Tongue (tissue), 2 donors: ENCODE measurements around the gene FAM161B. TPM values are rescaled to one million over a fixed set of nuclear protein-coding genes. Genes with fewer than 3 reads are reported as not detected.
A peak's percentile ranks its signal among the peaks of the same experiment; 100 is the strongest.
"Not testable (repeated sequence)": the region's sequence is repeated elsewhere in the genome, so short reads cannot be mapped to it uniquely, and the experiment has no call there.

Experiments used
- DNase-seq: peaks from one replicate; pipeline ENCODE4 v3.0.0-alpha.2; 2015
- total RNA-seq: library from RNA; depleted of rRNA; stranded (reverse); fragments of >200 nt; gene quantifications from one replicate; pipeline ENCODE4 v1.2.3, GENCODE V29; 2014

The FAM161B gene
- total RNA-seq = 4.9 TPM

- peak; percentile 99 for DNase-seq
Observed at GRCh38 chr14:73949752-73950734, at the start of gene FAM161B, which contains the start of gene COQ6. Gene FAM161B, minus strand, starts transcription at chr14:73950094. Its CDS starts 68 bp downstream, at chr14:73950026. Gene COQ6, plus strand, starts transcription at chr14:73950302. Its CDS starts 31 bp downstream, at chr14:73950333.

DNA sequence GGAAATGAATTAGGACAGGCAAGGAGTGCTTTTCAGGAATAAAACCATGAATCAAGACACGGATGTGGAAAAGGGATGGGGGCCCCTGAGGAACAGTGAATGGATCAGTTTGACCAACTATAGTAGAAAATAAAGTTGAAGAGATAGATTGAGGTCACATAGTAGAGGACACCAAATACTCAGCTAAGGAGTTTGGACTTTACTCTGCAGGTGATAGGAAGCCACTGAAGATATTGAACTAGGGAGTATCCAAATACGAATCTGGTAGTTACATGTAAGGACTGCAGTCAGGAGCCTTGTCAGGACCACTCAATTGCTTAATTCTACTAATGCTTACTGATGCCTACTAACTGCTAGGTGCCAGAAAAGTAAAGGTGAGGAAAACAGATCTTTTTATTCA lies 48.8 kb upstream of the FAM161B start:
- no peak for DNase-seq

- DNase-seq = no peak
Observed at GRCh38 chr14:73997944-73998447, 48.1 kb upstream of the FAM161B start.

DNA sequence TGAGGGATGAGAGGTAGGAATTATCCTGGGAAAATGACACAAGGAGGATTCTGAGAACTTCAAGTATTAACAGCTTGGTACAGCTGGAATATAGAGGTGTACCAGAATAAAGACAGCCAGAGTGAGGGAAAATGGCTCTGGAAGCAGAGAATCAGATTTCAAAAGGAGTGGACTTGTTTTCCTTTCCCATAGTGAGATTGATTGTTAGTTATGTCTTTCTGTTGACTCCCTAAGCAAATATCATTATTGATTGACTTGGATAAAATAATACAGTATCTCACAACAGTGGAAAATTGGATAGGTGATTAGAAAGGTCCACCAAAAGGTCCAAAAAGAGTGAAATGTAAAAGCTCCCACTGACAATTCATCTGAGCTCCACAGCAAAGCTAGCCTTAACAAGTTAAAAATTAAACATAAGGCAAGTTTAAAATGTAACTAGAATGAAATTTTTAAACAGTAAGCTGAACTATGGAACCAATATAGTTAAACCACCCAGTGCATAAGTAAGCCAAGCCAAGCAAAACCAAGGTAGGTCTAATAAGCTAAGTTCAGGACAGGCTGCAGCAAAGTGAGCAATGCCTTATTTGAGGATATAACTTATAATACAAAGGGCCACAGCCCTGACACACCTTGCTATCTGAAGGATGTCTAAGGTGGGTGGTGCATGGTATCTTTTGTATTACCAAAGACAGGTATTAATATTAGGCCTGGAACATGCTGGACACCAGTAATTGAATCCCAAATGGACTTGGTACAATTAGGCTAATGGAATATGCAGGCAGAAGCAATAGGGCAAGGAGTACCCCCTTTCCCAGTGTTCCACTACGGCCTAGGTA lies 47.4 kb upstream of the FAM161B start:
- DNase-seq = no peak

DNA sequence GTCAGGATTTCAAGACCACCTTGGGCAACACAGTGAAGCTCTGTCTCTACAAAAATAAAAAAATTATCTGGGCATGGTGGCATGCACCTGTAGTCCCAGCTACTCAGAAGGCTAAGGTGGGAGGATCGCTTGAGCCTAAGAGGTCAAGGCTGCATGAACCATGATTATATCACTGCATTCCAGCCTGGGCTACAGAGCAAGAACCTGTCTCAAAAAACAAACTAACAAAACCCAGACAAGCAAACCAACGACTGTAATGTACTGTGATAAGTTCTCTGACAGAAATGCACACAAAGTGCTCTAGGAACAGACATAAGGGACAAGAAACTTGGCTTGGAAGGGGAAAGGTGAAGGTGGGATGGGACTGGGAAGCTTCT lies 46.8 kb upstream of the FAM161B start:
- DNase-seq = no peak

DNA sequence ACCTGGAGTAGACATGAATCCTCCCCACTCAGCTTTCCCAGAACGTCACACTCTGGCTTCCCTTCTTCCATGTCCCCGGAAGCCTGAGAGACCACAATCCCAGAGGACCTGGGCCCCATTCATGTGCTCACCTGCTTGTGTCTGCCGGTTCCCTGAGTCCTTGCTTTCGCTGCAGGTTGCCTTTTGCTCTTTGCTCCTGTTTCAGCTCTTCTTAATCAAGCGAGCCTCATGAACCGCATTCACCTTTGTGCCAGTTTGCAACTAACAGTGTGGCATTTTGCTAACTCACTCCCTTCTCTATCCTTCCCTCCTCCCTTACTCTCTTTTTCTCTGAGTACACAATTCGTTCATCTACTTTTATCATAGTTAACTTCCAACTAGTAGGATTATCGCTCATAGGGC lies 46.1 kb upstream of the FAM161B start:
- no peak for DNase-seq

DNA sequence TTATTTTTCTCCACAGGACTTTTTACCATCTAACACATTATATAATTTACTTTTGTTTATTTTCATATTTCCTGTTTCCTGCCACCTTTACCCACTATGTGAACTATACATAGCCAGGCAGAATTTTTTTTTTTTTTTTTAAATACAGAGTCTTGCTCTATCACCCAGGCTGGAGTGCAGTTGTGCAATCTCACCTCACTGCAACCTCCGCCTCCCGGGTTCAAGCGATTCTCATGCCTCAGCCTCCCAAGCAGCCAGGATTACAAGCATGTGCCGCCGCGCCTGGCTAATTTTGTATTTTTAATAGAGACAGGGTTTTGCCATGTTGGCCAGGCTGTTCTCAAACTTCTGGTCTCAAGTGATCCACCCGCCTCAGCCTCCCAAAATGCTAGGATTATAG lies 45.0 kb upstream of the FAM161B start:
- not testable (repeated sequence) for DNase-seq

GRCh38 chr14:73991092-73991491 lies 41.2 kb upstream of the FAM161B start:
- DNase-seq = no peak

DNA sequence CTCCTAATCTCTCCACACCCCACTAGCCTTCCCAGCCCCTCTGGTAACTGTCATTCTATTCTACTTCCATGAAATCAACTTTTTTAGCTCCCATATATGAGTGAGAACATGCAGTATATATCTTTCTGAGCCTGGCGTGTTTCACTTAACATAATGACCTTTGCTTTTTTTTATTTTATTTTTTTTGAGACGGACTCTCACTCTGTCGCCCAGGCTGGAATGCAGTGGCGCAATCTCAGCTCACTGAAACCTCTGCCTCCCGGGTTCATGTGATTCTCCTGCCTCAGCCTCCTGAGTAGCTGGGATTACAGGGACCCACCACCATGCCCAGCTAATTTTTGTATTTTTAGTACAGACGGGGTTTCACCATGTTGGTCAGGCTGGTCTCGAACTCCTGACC lies 38.8 kb upstream of the FAM161B start:
- DNase-seq = not testable (repeated sequence)

DNA sequence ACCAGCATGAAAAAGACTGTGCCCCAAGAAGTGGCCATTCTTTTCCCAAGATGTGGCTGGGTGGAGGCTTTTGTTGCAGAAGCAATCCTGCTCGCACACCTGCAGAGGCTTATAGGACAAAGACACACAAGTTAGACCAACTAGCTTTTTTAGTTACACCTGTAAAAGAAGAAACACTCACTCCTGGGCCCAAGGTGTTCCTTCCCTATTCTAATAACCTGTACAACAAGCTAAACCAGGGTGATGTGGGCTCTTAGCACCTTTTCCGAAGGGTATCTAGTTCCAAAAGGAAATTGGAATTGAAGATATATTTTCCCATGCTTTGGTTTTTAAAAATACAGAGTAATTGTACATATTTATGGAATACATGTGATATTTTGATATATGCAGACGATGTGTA lies 38.2 kb upstream of the FAM161B start:
- DNase-seq = no peak

GRCh38 chr14:73977896-73978295 lies 28.0 kb upstream of the FAM161B start:
- no peak for DNase-seq

DNA sequence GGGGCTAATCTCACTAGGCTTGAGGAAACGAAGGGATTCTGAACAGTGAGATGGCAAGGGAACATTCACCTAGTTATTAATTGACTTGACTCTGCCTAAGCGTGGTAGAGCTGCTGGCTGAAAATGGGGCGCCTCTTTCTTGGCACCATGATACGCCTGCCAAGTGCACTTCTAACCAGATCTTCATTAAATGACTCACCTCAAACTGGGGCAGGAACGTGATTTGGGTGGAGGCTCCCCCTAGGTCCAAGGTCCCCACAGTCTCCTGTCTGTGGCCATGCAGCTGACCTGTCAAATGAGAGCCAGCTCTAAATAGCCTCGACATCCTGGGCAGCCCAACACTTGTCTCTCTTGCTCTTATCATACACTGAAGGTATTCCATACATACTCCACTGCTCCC lies 26.2 kb upstream of the FAM161B start:
- DNase-seq = no peak

DNA sequence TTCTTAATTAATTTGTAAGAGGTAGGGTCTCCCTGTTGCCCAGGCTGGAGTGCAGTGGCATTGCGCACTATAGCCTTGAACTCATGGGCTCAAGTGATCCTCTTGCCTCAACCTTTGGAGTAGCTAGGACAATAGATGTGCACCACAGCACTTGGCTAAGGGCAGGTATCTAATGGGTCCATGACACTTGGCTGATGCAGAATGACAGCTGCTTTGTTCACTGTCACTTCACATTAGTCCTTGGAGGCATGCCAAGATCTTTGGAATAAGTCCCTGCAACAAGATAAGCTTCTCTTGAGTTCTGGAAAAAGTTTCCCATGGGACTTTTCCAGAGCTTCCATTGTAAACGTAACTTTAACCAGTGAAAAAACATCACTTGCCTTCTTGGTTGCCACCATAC lies 23.6 kb upstream of the FAM161B start:
- peak; percentile 78 for DNase-seq

DNA sequence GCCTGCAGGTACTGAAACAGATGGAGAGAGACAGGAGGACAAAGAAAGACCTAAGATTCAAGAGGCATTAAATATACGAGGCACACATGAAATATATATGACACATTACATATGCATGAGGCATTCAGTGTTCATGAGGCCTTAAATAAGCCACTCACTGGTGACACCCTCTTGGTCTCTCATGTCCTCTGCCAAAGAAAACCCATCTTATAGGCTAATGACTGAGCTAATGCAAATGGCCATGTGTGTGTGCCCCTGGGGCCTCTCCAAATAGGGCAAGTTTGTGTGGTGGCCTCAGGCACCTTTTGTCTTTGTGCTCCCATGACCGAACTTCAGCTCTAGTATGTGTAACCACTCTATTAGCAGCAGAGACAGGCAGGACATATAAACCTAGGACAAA lies 19.0 kb upstream of the FAM161B start:
- no peak for DNase-seq

DNA sequence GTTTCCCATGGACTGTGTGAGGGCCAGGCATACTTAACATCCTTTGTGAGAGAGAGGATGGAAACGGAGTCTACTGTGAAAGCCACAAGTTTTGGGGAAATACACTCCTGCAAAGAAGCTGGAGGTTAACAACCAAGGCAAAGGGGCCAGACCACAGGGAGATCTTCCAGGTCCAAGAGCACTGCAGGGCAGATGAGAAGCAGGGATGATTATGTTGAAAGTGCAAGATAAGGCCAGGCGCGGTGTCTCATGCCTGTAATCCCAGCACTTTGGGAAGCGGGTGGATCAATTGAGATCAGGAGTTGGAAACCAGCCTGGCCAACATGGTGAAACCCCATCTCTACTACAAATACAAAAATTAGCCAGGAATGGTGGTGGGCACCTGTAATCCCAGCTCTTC lies 15.3 kb upstream of the FAM161B start:
- DNase-seq = no peak

DNA sequence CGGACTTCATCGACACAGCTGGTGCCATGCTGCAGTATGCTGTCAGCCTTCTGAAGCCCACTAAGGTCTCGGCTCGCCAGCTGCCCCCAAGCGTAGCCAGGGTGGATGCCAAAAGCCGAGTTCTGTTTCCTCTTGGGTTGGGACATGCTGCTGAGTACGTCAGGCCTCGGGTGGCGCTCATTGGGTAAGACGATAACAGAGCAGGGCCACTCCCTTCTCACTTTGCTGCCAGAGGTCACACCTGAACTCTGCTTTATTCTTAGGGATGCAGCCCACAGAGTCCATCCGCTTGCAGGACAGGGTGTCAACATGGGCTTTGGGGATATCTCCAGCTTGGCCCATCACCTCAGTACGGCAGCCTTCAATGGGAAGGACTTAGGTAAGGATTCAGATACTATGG lies 11.3 kb upstream of the FAM161B start:
- DNase-seq = no peak

GRCh38 chr14:73958591-73958990 lies 8.7 kb upstream of the FAM161B start:
- peak; percentile 83 for DNase-seq

DNA sequence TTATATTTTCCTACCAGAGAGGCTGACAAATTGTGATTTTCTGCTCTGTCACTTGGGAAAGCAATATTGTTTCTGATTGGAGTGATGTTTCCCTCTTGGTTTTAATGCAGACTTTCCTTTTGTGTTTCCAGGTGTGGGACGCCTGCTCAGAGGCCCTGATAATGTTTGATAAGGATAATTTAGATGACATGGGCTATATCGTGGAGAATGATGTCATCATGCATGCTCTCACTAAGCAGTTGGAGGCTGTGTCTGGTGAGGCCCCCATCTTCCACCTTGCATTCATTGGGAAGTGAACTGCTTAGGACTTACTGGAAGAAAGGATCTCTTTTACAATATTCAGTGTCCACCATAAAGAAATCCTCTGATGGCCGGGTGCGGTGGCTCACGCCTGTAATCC lies 5.8 kb upstream of the FAM161B start:
- DNase-seq = no peak

GRCh38 chr14:73953731-73954130 lies 3.8 kb upstream of the FAM161B start:
- DNase-seq = no peak

GRCh38 chr14:73945159-73945670 lies 4.7 kb downstream of the FAM161B start:
- no peak for DNase-seq

- DNase-seq = no peak
Observed at GRCh38 chr14:73944432-73945158, 5.3 kb downstream of the FAM161B start.

DNA sequence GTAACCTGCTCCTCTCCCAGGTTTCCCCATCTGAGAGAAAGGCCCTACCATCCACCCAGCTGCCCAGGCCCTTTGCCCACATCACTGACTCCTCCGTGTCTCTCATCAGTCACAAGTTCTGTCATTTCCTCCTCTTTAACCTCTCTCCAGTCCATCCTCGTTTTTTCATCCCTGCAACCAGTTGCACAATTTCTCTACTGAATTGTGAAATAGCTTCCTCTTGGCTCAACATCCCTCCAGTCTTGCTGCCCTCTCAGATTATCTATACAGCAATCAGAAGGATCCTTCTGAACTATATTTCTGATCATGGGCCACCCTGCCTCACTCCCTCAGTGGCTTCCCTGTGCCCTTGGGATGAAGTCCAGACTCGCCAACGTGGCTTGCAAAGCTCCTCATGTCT lies 6.8 kb downstream of the FAM161B start:
- DNase-seq = no peak
